Middle frontal gyrus (tissue), 1 donor: ENCODE data around the gene CTSF.

Source experiments
- DNase-seq: peaks from one replicate; pipeline ENCODE4 v3.0.0-alpha.2; 2015; ENCODE audit warnings: low spot score; ENCODE audit errors: extremely low spot score

Gene CTSF

DNA sequence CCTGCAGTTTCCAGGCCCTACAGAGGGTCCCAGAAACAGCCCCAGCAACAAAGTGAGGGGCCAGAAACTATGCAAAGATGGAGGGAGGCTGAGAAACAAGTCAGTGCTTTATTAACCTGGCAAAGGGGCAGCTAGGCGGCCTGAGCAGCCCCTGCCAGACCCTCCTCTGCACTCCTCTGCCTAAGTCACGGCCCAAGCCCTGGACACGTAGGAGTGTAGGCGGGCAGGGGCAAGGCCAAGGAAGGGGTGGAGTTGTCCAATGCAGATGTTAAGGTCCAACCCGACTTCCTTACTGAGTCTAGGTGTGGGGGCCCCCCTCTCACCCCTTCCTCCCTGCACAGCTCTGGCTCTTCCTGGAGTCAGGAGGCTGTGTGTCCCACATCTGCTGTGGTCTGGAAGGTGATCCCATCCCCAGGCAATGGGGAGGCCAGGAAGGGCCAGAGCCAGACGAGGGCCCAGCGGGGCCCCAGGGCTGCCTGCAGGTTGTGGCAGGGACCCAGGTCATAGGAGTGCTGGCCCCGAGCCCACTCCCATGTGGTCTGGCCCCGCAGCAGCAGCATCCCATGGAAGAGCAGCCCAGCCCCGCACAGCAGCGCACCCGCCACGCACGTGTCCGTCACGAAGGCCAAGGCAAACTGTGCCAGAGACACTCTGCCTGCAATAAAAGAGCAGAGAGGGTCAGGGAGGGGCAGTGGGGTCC lies 29.1 kb downstream of the CTSF start:
- no peak for DNase-seq

DNA sequence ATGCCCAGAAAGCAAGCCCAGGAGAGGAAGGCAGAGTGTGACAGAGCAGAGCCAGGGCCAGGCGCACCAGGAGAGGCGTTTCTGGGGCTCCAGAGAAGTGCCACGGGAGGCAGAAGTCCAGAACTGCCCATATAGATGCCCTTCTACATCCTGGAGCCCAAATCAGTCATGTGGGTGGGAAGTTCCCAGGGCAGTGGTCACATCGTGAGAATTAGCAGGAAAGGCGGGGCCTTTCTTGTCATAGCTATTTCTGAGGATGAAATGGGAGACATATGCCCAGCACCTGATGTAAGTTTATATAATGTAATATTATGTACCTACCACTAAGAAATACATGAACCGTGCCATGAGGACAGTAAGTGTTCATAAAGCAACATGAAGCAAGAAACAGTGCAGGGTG lies 35.6 kb downstream of the CTSF start:
- no peak for DNase-seq

DNA sequence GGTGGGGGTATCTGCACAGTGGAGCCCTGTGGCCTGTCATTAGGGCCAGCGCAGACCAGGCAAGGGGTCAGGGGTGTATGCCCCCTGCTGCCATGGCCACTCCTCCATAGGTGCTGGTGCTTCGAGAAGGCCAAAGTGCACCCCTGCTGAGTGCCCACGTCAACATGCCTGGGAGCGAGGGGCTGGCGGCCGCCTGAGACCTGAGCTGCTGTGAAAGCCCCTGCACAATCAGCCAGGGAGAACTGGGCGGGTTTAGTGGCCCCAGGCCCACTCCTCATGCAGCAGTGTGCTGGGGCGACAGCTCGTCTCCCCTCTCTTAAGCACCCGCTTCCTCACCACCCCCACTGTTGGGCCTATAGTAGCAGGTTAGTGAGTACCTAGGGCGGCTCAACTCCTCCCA lies 36.6 kb downstream of the CTSF start:
- no peak for DNase-seq

DNA sequence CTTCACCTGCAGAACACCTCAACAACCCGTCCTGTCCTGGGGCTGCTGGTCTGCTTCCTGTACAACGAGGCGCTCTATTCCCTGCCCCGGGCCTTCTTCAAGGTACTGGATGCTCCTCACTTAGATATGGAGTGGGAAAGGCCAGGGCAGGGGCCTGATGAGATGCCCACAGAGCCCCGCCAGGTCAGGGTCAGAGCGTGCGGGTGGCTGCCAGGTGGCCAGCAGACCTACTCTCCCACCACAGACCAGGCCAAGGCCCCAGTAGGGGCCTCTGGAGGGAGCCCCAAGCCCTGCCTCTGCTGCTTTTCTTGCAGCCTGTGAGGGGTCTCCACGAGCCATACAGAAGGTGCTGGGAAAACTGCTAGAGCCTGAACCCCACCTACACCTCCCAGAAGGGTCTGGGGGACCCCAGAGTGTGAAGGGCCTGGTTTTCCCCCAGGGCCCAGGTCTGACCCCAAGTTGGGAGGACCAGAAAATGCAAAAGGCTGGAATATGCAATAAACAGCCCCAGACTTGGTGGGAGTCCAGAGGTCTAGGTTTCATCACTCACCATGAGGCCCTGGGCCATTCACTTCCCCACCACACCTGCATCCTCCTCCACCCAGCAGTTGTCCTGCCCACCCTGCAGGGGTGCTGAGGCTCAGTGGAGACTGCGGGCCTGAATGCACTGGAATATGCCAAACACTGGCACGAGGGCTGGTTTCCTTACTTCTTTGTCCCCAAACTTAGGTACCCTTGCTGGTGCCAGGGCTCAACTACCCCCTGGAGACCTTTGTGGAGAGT lies 37.3 kb downstream of the CTSF start:
- DNase-seq = no peak

DNA sequence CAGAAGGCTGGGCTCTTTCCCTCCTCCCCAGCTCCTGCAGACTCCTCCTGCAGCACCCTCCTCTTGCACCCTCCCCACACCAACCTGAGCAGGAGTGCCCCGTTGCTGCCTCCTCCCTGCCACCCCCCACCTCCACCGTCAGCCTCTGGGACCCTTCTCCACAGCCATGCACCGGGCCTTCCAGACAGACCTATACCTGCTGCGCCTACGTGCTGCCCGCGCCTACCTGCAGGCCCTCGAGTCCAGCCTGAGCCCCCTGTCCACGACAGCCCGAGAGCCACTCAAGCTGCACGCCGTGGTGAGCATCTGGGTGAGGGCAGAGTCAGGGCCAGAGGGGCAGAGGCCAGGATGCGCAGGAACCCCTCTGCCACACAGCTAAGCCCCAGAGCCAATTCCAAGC lies 38.8 kb downstream of the CTSF start:
- DNase-seq = no peak

DNA sequence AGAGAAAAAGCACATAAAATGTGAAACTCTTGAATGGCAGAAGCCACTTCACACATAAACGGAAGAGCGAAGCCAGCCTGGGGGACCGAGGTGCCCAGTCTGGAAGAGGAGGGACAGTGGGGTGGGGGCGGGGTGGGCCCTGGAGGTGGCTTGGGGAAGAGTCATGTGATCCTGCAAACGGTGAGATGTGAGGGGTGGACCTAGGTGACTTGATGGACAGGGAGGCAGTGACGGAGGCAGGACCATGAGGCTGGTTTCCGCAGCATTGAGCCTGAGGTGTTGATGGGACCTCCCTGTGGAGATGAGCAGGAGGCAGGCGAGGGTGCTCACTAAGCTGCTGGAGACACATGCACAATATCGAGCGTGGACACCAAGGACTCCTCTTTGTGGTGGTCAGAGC lies 39.3 kb downstream of the CTSF start:
- DNase-seq = no peak

DNA sequence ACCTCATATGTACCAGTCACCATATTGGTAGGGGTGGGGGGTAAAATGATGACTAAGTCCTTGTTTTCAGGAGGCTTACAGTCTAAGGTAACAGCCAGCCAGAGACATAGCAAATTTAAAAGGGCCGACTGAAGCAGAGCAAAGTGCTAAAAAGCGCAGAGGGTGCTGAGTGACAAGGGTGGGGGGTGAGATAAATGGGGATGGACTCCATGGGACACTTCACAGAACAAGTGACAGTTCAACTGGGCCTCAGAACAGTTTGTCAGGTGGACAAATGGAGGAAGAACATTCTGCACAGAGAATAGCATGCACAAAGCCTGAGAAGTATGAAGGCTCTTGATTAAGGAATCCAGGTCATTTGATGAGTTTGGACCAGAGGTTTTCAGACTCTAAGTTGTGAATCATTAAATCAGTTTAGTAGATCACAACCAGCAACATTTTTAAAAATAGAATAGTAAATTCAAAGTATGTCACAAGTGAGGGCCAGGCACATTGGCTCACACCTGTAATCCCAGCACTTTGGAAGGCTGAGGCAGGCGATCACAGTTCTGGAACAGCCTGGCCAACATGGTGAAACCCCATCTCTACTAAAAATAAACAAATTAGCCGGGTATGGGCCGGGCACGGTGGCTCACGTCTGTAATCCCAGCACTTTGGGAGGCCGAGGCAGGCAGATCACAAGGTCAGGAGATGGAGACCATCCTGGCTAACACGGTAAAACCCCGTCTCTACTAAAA lies 43.9 kb downstream of the CTSF start:
- no peak for DNase-seq

DNA sequence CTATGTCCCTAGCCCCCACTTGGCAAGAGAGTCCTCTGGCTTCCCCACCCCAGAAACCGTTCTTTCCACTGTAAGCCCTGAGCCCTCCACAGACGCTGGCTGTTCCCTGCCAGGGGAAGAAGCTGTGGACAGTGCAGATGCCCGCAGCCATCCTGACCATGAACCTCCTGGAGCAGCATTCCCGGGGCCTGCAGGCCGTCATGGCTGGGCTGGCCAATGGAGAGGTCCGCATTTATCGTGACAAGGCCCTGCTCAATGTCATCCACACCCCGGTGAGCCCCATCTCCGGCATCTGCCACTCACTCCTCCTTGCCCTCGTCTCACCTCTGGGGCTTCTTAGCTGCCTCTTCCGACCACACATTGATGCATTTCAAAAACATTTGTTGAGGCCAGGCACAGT lies 44.8 kb downstream of the CTSF start:
- no peak for DNase-seq
